SIG-M5 (cell line): Measurements from ENCODE around the gene SLC16A7.
"Not testable (repeated sequence)": the region's sequence is repeated elsewhere in the genome, so short reads cannot be mapped to it uniquely, and the experiment has no call there.

ENCODE experiments used
- DNase-seq: peaks from one replicate; lab custom pipeline; 2025; lab: John Stamatoyannopoulos, UW

The SLC16A7 gene, protein sequence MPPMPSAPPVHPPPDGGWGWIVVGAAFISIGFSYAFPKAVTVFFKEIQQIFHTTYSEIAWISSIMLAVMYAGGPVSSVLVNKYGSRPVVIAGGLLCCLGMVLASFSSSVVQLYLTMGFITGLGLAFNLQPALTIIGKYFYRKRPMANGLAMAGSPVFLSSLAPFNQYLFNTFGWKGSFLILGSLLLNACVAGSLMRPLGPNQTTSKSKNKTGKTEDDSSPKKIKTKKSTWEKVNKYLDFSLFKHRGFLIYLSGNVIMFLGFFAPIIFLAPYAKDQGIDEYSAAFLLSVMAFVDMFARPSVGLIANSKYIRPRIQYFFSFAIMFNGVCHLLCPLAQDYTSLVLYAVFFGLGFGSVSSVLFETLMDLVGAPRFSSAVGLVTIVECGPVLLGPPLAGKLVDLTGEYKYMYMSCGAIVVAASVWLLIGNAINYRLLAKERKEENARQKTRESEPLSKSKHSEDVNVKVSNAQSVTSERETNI

DNA sequence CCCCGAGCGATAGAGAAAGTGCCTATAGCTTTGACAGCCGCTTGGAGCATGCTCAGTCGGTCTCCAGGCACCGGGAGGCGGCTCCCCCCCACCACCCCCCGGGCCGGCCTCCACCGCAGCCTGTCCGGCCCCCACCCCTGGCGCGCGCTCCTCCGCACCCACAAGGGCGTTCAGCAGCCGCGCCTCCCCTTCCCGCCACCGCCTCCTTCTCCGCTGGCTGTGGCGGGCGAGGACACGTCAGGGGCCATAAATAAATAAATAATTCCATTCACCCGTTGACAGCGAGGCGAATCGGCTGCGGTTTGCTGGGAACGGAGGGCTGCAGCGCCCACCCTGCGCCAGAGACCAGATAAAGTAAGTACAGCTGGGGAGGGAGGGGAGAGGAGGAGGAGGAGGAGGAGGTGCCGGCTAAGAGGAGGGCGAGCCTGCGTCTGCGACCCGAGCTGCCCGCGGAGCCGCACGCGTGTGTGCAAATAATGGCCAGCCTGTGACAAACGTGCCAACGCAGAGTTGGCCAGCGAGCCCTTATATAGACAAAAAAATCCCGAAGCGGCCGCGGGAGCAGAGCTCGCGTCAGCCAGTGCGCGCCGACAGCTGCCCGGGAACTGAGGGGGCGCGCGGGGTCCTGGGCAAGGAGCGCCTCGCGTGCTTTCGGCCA is at the start of gene SLC16A7:
SLC16A7 (plus strand) TSS at position 147 of the 658 bp plus-strand sequence. CDS start 108,773 bp downstream, outside the sequence.
- DNase-seq = peak; percentile 37

DNA sequence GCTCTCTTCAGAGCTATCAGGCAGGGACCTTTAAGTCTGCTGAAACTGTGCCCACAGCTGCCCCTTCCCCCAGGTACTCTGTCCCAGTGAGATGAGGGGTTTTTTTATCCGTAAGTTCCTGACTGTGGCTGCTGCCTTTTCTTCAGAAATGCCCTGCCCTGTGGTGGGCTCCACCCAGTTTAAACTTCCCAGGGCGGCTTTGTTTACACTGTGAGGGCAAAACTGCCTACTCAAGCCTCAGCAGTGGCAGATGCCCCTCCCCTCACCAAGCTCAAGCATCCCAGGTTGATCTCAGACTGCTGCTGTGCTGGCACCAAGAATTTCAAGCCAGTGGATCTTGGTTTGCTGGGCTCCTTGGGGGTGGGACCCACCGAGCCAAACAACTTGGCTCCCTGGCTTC is 46.9 kb upstream of the SLC16A7 start:
- DNase-seq = no peak

DNA sequence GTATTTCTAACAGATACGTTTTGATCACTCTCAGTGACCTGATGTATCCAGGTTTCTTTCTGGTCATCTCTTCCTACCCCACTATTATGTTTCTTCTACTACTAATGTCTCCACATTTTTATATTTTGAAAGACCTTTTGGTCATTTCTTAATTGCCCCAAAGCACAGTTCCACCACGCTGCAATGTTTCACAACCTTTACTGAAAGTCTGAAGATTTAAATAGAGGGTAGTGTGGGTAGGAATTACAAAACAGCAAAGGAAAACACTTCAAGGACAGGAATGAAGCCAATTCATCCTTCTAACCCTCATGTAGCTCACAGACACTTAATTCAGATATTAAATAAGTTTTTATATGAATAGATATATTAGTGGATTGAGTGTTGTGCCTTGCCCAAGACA is 36.1 kb upstream of the SLC16A7 start:
- no peak for DNase-seq

DNA sequence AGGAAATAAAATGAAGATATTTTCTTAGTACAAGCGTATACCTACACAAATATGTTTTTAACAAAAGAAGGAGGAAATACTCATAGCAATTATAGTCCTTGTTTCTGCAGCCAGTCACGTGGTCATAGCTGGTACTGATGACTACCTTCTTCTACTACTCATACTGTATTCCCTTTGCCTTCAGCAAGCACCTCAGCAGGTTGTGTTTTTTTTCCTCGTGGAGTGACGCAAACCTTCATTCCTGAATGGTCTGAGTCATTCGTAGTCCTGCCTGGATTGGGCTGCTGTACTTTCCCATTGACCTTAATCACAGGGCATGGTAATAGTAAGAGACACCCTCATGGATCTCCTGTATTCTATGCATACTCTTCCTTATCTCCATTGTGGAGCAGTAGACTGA is 25.7 kb upstream of the SLC16A7 start:
- DNase-seq = no peak

DNA sequence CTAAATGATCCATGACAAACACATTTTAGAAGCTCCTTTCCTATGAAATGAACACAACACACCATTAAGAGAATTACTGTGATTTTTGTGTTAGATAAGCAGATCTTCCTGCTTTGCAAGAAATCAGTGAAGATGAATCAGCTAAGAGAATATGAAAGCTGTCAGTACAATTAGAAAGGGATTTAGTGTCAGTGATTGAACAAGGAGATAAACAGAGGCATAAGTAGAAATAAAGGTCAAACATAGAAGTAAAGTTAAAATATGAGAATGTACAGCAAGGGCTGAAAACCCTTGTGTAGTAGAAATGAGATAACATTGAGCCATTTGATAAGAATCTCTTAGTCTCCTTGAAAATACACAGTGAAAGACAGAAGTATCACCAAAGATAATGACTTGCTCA is 21.4 kb upstream of the SLC16A7 start:
- DNase-seq = no peak

DNA sequence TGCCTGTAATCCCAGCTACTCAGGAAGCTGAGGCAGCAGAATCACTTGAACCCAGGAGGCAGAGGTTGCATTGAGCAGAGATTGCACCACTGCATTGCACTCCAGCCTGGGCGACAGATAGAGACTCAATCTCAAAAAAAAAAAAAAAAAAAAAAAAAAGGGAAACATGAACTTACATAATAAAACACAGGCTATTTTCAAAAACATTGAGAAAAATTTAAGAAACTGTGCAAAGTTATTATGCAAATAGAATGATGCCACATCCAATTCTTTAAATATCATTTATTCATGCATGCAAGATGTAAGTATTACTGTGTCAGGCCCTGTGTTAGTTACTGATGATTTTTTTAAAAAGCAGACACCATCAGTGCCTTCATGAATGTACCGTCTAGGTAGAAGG is 20.0 kb upstream of the SLC16A7 start:
- no peak for DNase-seq

DNA sequence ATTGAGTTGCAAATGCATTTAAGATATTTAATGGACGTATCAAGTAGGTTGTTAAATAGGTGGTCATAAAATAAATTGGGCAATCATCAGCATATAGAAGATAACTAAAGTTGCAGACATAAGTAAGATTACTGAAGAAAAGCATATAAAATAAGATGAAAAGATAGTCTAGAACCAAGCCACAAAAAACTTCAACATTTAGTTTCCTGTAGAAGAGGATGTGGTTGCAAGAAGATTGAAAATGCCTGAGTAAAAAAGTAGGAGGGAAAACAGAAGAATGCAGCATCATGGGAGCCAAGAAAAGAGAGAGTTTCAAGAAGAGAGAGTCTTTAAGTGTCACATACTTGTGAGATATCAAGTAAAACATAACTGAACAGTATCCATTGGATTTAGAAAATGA is 17.6 kb upstream of the SLC16A7 start:
- DNase-seq = no peak

DNA sequence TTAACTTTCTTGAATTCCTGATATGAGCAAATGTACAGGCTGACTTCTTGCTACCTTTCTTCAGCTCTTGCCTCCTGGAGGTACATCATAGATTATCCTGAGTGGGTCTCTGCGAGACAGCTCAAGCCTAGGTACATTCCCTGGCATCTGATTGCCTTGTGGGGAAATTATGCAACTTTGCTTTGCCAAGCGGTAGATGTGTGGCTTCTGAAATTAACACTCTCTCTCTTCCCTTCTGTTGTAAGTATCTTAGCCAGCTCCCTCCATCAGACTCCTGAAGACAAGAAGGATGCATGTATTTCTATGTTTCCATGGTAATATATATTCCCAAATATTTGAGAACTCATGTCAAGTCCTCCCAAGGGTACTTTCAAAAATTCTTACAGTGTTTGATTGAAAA is 16.2 kb upstream of the SLC16A7 start:
- no peak for DNase-seq

DNA sequence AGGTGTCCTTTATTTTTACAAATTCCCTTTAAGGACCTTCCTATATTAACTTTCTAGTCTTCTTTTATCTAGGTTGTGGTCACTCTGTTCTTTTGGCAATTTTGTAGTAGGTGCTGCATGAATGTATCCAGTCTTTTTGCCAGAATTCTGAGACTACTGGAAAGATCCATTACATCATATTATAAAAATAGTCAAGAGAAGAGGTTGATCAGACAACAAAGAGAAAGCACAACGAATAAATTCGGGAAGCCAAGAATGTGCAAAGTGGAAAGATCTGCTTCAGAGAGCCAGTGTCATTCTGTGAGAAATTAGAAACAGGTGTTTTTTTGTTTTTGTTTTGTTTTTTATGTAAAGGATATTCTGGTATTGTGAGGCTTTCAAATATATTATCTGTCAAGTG is 15.8 kb upstream of the SLC16A7 start:
- no peak for DNase-seq

DNA sequence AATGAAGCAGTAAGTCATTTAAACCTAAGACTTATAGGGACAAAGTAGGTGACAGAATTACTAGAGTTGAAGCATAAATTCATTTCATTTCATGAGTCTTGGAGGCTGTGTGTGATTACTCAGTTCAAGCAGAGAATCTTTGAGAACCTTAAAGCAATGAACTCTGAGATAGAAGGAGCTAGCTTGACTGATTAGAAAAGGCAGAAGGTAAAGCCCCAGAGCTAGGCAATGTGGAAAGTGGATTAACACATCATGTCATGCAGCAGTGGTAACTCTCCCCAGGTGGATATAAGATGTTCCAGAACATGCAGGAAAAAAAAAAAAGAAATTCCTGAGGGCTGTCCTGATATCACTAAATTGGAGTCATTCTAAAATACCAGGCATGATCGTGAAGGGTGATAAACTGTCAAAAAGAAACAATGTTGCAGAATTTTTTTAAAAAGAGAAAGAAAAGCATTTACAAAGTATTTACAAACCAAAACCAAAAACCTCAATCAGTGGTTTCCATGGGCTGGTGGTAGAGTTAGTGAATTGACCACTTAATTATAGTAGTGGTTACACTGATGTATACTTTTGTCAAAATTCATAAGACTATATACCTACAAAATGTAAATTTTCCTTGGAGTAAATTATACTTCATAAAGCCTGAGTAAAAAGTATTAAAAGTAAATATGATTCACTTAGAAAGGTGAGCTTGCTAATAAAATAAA is 12.7 kb upstream of the SLC16A7 start:
- no peak for DNase-seq

DNA sequence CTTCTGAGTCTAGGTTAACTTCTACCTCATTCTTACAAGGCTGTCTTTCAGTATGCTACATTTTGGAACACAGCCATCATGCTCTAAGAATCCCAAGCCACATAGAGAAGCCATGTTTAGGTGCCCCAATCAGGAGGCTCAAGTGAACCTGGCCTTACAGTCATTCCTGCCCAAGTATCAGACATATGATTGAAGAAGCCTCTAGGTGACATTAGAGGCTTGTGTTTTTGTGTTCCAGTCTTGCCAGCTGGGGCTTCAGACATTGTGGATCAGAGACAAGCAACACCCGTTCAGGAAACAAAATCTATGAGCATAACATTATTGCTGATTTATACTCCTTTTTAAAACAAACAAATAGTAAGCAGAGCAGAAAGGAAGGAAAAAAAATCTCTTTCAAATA is 8.1 kb upstream of the SLC16A7 start:
- DNase-seq = no peak

DNA sequence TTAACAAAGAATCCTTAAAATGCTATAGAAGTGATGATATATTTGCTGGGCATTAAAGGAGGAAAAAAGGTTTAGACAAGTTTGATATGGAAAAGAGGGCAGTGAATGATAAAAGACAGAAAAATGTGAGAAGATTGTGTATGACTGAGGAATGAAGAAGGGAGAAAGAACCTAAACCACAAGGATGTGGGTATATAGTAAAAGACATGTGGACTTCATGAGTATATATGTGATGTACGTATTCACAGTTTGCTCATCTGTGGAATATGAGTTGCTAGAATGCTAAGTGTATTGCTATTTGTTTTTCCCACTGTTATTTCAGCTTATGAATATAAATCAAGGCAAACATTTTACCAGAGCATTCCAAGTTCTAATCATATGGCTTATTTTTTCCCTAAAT is 2.1 kb upstream of the SLC16A7 start:
- DNase-seq = no peak

DNA sequence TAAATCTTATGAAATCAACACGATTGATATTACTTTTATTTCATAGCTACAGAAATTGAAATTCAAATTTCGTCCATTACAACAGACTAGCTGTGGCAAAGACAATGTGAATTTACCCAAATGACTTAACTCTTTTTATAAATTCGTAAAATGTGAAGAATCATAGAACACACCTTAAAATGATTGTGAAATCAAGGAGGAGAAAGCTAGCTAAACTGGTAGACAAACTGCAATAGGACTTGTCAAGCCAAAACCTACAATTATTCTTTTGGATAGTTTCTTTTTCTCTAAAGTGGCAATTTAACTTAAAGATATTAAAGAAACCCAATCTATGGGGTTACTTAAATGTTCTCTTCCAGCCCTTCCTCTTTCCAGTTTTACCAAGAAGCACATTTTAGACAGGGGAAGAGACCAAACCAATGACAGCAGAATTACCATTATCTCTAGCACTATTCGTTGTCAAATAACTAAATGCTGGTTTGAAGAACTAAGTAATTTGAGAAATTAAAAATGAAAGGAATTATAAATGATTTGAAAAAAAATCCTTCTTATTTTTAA is 807 bp upstream of the SLC16A7 start:
- no peak for DNase-seq

DNA sequence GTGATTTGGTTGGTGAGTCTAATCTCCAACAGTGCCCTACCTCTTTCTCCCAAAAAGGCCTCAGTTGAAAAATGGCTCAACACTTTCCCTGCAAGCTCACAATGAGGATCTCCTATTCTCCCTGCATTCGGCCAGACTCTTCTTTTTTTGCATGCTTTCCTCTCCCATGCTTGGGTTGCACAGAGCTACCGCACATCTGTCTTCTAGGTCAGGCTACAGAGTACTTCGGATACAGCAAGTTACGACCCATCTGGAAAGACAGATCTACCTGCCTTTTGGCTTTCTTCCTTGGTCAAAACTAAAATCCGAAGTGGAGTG is 305 bp upstream of the SLC16A7 start:
- no peak for DNase-seq

DNA sequence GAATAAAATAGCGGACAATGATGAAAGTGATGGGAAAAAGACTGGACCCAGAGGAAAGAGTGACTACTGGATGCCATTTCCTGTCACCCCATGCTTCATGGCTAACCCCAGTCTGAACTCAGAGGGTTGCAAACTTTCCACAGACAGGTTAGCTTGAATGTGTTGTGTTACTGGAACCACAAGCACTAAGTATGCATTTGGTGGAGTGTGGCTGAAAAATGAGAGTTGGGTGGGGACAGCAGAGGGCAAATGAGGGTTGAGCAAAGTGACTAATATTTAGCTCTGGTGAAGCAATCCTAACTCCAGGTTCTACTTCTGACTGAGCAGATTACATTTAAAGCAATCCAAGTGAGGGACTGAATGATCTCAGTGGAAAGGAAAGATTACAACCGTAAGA is 1.6 kb downstream of the SLC16A7 start:
- DNase-seq = peak; percentile 88

DNA sequence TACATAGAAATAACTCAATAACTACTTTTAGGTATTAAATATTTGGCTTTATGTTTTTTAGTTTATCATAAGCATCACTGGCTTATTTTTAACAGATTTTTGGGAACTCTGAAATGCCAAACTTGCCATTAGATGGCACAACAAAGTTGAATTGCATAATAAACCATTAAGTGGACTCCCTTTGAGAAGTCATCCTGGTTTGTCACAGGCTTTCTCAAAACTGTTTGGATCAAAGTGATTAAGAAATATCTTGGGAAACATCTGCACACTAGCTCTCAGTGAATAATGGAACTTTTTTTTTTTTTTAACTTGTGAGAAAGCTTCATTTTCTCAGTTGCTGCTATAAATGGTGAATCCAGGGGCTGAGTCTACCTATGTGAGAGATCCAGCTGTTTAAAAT is 4.3 kb downstream of the SLC16A7 start:
- DNase-seq = no peak

DNA sequence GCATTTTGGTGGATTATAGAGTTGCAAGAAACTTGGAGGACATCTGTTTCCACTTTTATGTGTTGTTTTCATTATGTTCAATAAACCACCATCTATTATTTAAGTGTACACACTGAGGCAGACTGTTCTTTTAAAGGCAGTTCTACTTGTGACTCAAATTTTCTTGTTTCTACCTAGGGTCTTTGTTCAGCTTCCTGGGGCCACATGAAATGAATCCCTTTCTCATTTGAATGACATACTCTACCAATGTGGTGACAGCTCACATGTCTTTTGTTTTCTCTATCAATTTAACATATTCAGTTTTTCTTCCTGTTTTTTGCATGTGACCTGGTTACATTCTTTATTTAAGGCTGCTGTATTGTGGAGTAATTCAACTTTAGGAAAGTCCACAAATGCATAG is 7.9 kb downstream of the SLC16A7 start:
- DNase-seq = no peak

DNA sequence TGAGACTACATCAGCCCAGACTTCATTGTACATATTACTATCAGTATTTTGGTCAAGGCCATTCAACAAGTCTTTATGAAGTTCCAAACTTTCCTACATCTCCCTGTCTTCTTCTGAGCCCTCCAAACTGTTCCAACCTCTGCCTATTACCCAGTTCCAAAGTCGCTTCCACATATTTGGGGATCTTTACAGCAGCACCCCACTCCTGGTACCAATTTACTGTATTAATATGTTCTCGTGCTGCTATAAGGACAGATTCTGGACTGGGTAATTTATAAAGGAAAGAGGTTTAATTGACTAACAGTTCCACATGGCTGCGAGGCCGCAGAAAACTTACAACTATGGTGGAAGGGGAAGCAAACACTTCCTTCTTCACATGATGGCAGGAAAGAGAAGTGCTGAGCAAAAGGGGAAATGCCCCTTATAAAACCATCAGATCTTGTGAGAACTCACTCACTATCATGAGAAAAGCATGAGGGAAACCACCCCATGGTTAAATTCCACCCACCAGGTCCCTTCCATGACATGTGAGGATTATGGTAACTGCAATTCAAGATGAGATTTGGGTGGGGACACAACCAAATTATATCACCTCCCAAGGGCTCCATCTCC is 17.1 kb downstream of the SLC16A7 start:
- DNase-seq = not testable (repeated sequence)

DNA sequence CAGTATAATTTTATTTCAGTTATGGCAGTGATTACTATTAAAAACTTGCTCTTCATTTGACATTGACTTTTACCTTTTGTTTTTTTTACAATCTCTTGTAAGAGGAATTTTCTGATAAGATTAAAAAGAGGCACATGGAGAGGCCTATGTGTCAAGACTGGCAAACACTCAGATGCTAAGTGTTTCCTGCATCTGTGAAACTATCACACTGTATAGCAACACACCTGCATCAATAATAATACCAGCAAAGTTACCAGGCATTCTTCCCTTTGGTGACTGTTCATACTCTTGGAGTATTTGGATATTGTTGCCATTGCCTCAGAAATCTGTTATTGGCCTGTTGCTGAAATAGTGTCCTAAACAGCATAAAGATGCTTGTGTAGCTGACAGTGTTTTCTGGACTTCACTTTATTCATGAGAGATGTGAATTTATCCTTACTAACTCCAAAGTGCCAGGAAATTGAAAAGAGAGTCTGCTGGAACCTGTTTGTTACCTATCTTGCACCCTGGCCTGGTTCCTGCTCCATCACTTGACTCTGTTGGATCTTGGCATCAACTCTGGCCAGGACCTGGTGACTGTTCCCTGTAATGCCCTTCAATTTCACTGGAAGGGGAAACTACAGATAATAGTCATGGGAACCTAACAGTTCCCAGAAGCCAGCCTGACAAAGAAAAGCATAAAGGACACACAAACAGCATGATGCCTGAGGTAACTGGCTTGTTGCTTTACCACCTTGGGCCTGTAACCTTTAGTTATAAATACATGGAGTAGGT is 19.8 kb downstream of the SLC16A7 start:
- no peak for DNase-seq

DNA sequence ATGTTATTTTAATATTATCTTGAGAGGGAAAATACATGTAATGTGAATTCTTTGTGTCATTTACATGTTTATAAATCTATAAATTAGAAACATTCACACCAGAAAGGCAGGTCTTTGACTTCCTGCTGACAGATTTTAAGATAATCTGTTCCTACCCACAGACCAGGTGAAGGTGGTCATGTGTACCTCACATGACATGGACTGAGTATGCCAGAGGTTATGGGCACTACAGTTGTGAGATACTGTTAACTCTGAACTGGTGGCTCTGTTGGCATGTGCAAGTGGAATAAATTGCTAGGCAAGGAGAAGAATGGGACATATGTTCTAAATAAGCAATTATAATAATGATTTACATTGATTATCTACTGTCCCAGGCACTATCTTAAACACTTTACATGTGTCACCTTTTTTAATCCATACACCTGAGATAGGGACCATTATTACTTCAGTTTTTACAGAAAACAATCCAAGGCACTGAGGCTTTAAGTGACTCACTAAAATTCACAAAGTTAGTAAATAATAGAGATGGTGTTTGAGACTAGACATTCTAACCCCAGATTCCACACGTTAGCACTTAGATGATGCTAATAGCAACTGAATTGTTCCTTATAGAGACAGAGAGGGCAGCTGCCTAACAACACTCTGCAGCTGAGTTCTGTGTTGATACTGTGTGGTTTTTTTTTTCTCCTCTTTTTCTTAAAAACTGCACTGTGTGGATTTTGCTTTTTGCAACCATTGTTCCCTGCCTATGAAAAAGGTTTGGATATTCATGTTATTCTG is 23.8 kb downstream of the SLC16A7 start:
- no peak for DNase-seq

DNA sequence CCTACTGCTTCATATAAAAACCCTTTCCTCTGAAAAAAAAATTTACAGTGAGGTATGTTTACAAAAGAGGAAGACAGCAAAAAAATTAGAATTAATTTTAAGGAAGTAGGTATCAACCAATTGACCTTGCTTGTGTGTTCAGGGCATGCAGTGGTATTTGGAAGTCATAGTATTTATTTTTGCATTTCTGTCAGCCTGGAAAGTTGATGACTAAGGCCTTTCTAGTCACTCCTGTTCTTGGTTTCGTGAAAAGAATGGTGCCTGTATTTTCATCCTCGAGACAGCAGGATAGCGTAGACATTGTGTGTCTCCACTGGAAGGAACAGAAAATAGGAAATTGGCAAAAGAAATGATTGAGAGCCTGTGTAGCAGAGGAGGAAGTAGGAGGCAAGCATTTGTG is 24.5 kb downstream of the SLC16A7 start:
- no peak for DNase-seq
